Measurements from ENCODE around the gene NCAPG2. TPM values are rescaled to one million over a fixed set of nuclear protein-coding genes. Genes with fewer than 3 reads are reported as not detected.

The NCAPG2 gene
- total RNA-seq, 4 donors from 2014 or later = 6.7 to 8.3 (median 7.7) TPM

DNA sequence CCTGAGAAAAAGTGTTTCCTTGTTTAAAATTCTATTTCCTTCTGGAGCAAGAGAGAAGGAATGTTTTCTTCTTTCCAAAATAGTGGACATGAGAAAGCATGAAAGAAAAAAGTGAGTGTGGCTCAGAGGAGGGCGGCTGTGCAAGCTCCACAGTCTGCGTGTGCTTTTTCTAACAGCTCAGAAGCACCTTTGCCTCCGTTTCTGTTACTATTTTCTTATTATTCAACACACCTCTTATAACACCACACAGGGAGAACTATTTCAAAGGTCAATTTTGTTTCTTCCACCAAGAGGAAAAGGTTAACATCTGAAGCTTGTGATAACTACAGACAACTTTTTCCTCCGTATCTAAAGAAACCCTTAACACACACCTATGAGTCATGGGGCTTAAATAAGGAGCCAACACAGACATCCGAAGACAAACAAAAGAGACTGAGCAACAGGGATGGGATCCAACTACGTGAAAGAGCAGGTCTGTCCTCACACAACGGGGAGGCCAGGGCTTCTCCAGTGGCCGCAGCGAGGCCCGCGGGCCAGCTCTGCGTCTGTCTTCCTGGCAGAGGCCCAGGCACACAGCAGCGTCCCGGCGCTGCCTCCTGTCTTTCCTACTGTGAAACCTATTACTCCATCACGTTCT is 36.2 kb upstream of the NCAPG2 start:
- DNase-seq = no peak

GRCh38 chr7:158740013-158740656 is 35.5 kb upstream of the NCAPG2 start:
- no peak overlapping the region for H3K27ac ChIP-seq
- WGBS, 2 donors = 74 to 83% methylated on average over 15 of the region's 15 CpGs
- no peak overlapping the region for H3K4me3 ChIP-seq (replicated peaks in 1 of 3)
- no peaks in the 10 kb centered on the region for H3K4me1 ChIP-seq
- no peaks in the 10 kb centered on the region for H3K9me3 ChIP-seq
- no peaks in the 10 kb centered on the region for H3K27me3 ChIP-seq
- no peak for DNase-seq
- intact Hi-C loops (cut with DNase I) = no loop called here
- peaks cover 53 to 61% of the 10 kb centered on the region in 2 donors for H3K36me3 ChIP-seq
- TF ChIP-seq POLR2A (IDR thresholded peaks at IDR 0.05) = no peak
- TF ChIP-seq CTCF (IDR thresholded peaks at IDR 0.05) = no peak

More for the DNA sequence above, 36.2 kb upstream of the NCAPG2 start:
- Histone ChIP-seq H3K27me3 (no peaks in the 10 kb centered on the region), H3K4me1 (no peaks in the 10 kb centered on the region), H3K27ac (no peak overlapping the region), H3K4me3 (replicated peaks in 1 of 3) (no peak overlapping the region), H3K36me3 (peaks cover 52 to 61% of the 10 kb centered on the region in 2 donors), H3K9me3 (no peaks in the 10 kb centered on the region)
- WGBS, 2 donors = 91 to 92% methylated on average over 16 of the region's 16 CpGs
- intact Hi-C loops (cut with DNase I) = no loop called here
- no peak for TF ChIP-seq CTCF (IDR thresholded peaks at IDR 0.05)
- no peak for TF ChIP-seq POLR2A (IDR thresholded peaks at IDR 0.05)

DNA sequence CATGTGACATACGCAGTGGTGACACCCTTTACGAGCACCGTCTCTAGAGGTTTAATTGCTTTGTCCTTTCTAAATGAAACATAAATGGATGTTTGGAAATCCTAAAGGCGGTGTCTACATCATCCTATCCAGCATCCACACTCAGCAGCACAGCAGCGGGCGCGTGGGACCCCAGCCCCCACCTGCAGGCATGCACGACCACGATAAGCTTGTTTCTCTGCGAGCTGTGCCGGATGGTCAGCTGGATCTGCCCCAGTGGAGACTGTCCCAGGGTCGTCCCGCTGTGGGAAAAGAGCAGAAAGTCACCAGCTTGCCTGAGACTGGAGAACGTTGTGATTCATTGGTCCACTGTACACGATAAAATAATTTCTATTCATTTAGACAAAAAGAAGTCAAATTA is 34.2 kb upstream of the NCAPG2 start:
- WGBS, 2 donors = 96 to 97% methylated on average over 15 of the region's 15 CpGs
- peaks cover 57 to 72% of the 10 kb centered on the region in 2 donors for H3K36me3 ChIP-seq
- no peaks in the 10 kb centered on the region for H3K4me1 ChIP-seq
- H3K27me3 ChIP-seq = no peaks in the 10 kb centered on the region
- H3K27ac ChIP-seq = no peak overlapping the region
- no peak overlapping the region for H3K4me3 ChIP-seq (replicated peaks in 1 of 3)
- no peaks in the 10 kb centered on the region for H3K9me3 ChIP-seq
- TF ChIP-seq CTCF (IDR thresholded peaks at IDR 0.05) (no peak), POLR2A (IDR thresholded peaks at IDR 0.05) (no peak)
- intact Hi-C loops (cut with DNase I) = no loop called here
- no peak for DNase-seq

DNA sequence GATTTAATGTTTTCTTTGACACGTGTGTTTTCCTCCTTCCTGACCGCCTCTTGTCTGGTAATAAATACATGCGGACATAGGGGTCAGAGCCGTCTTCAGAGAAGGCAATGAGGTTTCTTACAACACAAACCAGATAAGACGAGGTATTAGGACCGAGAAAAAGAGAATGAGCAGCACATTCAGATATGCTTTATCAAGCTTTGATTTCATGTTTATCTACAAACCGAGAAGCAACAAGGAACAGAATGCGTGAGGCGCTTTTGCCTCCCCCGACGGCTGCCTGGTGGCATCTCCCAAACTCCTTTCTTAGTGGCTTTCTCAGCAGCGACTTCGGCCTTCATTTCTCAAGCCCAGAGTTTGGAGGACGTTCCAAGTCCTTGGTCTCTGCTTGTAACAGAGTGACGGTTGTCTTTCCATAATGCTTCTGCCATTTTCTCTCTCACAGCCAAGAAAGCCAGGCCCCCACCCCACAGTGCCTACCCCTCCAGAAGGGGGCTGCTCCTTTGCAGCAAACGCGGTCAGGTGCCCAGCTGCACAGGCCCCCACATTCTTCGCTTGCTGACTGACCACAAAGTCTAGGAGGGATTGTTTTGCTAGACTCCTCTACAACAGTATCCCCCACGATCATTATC is 32.6 kb upstream of the NCAPG2 start:
- Histone ChIP-seq H3K9me3 (no peaks in the 10 kb centered on the region), H3K36me3 (peaks cover 52 to 74% of the 10 kb centered on the region in 2 donors), H3K27me3 (no peaks in the 10 kb centered on the region), H3K4me3 (replicated peaks in 1 of 3) (no peak overlapping the region), H3K4me1 (no peaks in the 10 kb centered on the region), H3K27ac (no peak overlapping the region)
- intact Hi-C loops (cut with DNase I) = no loop called here
- DNase-seq = no peak
- TF ChIP-seq CTCF (IDR thresholded peaks at IDR 0.05) = no peak
- no peak for TF ChIP-seq POLR2A (IDR thresholded peaks at IDR 0.05)
- WGBS, 2 donors = 93 to 94% methylated on average over 19 of the region's 19 CpGs

- Histone ChIP-seq H3K4me3 (replicated peaks in 1 of 3) (no peak overlapping the region), H3K27ac (no peak overlapping the region), H3K36me3 (peaks cover 41 to 65% of the 10 kb centered on the region in 2 donors), H3K9me3 (no peaks in the 10 kb centered on the region), H3K4me1 (no peaks in the 10 kb centered on the region), H3K27me3 (no peaks in the 10 kb centered on the region)
- intact Hi-C loops (cut with DNase I) = no loop called here
- no peak for DNase-seq
- 92 to 95% methylated on average over 12 of the region's 12 CpGs for WGBS, 2 donors
- TF ChIP-seq CTCF (IDR thresholded peaks at IDR 0.05) (no peak), POLR2A (IDR thresholded peaks at IDR 0.05) (no peak)
Measured at GRCh38 chr7:158735935-158736334, 31.3 kb upstream of the NCAPG2 start.
